Prostate gland (tissue), 2 donors: ENCODE data around the gene SNX7. TPM values are rescaled to one million over a fixed set of nuclear protein-coding genes. Genes with fewer than 3 reads are reported as not detected.

ENCODE experiments used
- DNase-seq: peaks from one replicate; pipeline ENCODE4 v3.0.0-alpha.2; 2019; ENCODE audit warnings: low spot score
- H3K27ac ChIP-seq, 2 donors: fragments of 200-600 bp; sonication (generic); 2 replicates each; pipeline ENCODE4 v1.5.1; 2017 to 2019
- H3K27me3 ChIP-seq: fragments of 200-600 bp; sonication (generic); replicated peaks from 2 replicates; pipeline ENCODE4 v1.5.1; 2019; ENCODE audit not compliant: insufficient read depth
- H3K36me3 ChIP-seq, 2 donors: fragments of 200-600 bp; sonication (generic); 1 replicate in 1 of 2; 2 replicates in 1 of 2; pipeline versions ENCODE4 v1.5.1 to v1.8.1; 2017 to 2019
- H3K4me1 ChIP-seq: fragments of 200-600 bp; sonication (generic); replicated peaks from 2 replicates; pipeline ENCODE4 v1.5.1; 2019
- H3K4me3 ChIP-seq, 2 donors: fragments of 200-600 bp; sonication (generic); 2 replicates each; pipeline ENCODE4 v1.5.1; 2017 to 2019
- H3K9me3 ChIP-seq: fragments of 200-600 bp; sonication (generic); 2 replicates; pipeline ENCODE4 v1.5.1; 2017
- POLR2A ChIP-seq: fragments of 450-650 bp; IDR thresholded peaks from one replicate; pipeline ENCODE4 v1.6.1; 2016; ENCODE audit warnings: antibody characterized with exemption, mild to moderate bottlenecking
- POLR2AphosphoS5 ChIP-seq: sonication (generic); formaldehyde crosslinking; IDR thresholded peaks from one replicate; pipeline ENCODE4 v1.6.1; 2017; ENCODE audit warnings: antibody characterized with exemption
- WGBS: methylation state at CpG from one replicate; pipeline ENCODE4 v1.1.5; 2018; 5-methylcytosine and 5-hydroxymethylcytosine counted together
- intact Hi-C: fragments of 100-400 bp; cut with DNase I; formaldehyde crosslinking; loops from one replicate; pipeline ENCODE4 v1.14.2; 2022
- total RNA-seq, 2 donors: library from RNA; depleted of rRNA; stranded (reverse); fragments of >200 nt; gene quantifications; one replicate each; pipeline ENCODE4 v1.1.0, GENCODE V29; 2016
- TF ChIP-seq, protein P1 (sequence below), 4 experiments: fragments of 200-600 bp in 2 of 4; fragments of 450-650 bp in 2 of 4; sonication (generic) in 2 of 4; IDR thresholded peaks; 1 replicate in 3 of 4; 2 replicates in 1 of 4; pipeline ENCODE4 v1.5.1; 2016 to 2019; ENCODE audit warnings: antibody characterized with exemption in 4 of 4, mild to moderate bottlenecking in 2 of 4, moderate library complexity in 2 of 4

SNX7 gene
- total RNA-seq, 2 donors from 2014 or later = 19.4 to 32.9 TPM

DNA sequence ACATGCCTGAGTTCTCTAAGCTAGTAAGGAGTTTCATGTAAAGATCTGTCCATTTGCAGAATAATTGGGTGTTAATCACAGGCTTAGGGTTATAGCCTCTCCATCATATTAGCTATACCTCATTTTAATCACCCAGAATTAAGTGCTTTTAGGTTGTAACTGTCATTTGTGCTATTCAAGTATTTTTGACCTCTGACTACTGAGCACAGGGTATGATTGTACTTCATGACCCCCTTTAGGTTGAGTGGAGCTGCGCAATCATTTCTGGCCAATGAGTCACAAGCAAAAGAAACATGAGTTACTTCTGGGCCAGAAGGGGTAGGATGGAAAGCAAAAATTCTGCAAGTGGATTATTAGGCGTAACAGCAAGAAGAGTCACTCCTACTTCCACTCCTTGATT is 8.4 kb upstream of the SNX7 start:
- 94% methylated on average over 2 of the region's 2 CpGs for WGBS
- Histone ChIP-seq H3K27ac (no peak overlapping the region), H3K36me3 (no peaks in the 10 kb centered on the region), H3K9me3 (no peaks in the 10 kb centered on the region), H3K4me1 (no peaks in the 10 kb centered on the region), H3K4me3 (no peak overlapping the region), H3K27me3 (no peaks in the 10 kb centered on the region)
- DNase-seq = no peak
- intact Hi-C loops = no loop called here
- TF ChIP-seq POLR2A = no peak
- no peak for TF ChIP-seq POLR2AphosphoS5
- TF ChIP-seq, protein P1, sequence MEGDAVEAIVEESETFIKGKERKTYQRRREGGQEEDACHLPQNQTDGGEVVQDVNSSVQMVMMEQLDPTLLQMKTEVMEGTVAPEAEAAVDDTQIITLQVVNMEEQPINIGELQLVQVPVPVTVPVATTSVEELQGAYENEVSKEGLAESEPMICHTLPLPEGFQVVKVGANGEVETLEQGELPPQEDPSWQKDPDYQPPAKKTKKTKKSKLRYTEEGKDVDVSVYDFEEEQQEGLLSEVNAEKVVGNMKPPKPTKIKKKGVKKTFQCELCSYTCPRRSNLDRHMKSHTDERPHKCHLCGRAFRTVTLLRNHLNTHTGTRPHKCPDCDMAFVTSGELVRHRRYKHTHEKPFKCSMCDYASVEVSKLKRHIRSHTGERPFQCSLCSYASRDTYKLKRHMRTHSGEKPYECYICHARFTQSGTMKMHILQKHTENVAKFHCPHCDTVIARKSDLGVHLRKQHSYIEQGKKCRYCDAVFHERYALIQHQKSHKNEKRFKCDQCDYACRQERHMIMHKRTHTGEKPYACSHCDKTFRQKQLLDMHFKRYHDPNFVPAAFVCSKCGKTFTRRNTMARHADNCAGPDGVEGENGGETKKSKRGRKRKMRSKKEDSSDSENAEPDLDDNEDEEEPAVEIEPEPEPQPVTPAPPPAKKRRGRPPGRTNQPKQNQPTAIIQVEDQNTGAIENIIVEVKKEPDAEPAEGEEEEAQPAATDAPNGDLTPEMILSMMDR (IDR thresholded peaks at IDR 0.05) = no peak

DNA sequence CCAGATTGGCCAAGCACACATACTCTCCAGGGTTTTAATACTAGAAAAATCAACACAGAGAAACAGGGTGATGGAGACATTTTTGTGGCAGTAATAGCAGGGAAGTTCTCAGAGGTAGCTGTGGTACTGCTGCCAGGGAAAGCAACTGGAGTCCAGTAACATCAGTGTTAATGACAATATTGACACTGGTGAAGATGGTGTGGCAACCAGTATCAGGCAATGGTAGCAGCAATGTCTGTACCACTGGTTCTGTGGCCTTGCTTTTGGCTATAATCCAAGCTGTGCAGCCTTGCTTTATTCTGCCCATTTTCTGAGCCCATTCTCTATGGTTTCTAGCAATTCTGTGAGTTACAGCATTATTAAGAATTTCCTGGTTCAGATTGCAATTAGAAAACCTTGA is 1.6 kb upstream of the SNX7 start:
- Histone ChIP-seq H3K36me3 (no peaks in the 10 kb centered on the region), H3K27ac (no peak overlapping the region), H3K27me3 (no peaks in the 10 kb centered on the region), H3K9me3 (no peaks in the 10 kb centered on the region), H3K4me3 (no peak overlapping the region), H3K4me1 (no peaks in the 10 kb centered on the region)
- intact Hi-C loops = no loop called here
- TF ChIP-seq POLR2AphosphoS5 = no peak
- no peak for TF ChIP-seq POLR2A
- TF ChIP-seq, protein P1 (IDR thresholded peaks at IDR 0.05) = no peak
- no peak for DNase-seq

DNA sequence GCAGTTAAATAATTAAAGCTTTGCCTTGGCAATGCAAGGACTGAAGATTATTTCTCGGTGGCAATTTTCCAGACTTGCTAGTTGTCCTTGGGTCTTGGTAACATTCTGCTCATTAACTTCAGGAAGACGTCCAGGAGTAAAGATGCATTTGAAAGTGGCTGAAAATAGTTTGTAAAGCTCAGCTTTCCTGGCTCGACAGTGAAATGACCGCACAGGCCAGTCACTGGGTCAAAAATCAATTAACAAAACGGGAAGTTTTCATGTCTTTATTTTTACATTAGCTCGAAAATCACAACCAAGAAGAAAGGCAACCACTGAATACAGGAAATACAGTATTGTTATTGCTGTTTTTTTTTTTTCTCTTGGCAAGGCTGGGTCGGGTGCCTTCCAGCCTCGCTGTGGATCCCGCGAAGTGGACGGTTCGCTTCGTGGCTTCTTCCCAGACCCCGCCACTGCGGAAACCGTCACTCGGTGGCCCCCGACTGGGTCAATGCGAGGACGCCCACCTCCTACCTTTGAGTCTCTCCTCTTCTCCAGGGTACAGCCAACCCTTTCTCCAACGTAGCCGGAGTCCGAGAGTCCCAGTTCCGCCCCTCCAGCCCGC is 479 bp upstream of the SNX7 start:
- intact Hi-C loops = no loop called here
- TF ChIP-seq, protein P1 (IDR thresholded peaks at IDR 0.05) = no peak
- TF ChIP-seq POLR2A (no peak), POLR2AphosphoS5 (no peak)
- no peaks in the 10 kb centered on the region for H3K36me3 ChIP-seq
- no peak for DNase-seq
- peak overlapping the region; percentile 78 to 83 for H3K27ac ChIP-seq
- H3K4me3 ChIP-seq = peak overlapping the region; percentile 65 to 69
- H3K4me1 ChIP-seq = no peaks in the 10 kb centered on the region
- 2% methylated on average over 25 of the region's 25 CpGs for WGBS
- no peaks in the 10 kb centered on the region for H3K9me3 ChIP-seq
- H3K27me3 ChIP-seq = no peaks in the 10 kb centered on the region

DNA sequence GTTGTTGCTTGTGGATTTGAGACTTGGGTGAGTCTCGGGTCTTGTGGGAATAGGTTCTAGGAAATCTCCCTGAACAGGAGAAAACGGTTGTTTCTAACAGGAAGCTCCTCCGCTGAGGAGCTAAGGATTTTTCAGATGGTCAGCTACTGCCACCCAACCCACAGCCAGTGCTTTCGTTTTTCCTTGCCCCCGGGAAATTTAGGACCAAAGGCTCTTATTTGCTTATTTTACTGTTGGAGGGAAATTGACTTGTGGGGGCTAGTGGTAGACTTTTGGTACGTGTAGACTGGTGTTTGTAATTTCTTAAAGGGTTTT is 792 bp downstream of the SNX7 start:
- Histone ChIP-seq H3K4me1 (no peaks in the 10 kb centered on the region), H3K9me3 (no peaks in the 10 kb centered on the region), H3K4me3 (peak overlapping the region; percentile 65 to 69), H3K27ac (peak overlapping the region; percentile 78 to 83), H3K36me3 (no peaks in the 10 kb centered on the region), H3K27me3 (no peaks in the 10 kb centered on the region)
- DNase-seq = no peak
- WGBS = 0% methylated on average over 6 of the region's 6 CpGs
- intact Hi-C loops = no loop called here
- TF ChIP-seq POLR2A (no peak), POLR2AphosphoS5 (peak; percentile 8)
- TF ChIP-seq, protein P1 (IDR thresholded peaks at IDR 0.05) = no peak

DNA sequence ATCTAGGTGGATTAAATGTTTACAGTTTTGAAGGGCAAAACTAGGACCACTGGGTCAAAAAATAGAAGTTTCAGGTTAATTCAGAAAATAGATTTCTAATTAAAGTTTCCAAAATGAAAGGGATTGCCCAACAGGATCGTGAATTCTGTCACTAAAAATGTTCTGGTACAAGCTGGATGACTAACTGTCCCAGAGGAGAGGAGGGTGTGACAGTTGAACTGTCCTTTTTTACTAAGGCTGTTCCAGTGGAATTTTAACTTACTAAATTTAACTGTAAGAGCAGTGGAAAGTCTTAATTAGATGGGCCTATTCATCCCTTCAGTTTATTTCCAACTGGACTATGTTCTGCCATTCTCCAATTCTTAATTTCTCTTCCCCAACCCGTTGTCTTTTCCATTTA is 7.2 kb downstream of the SNX7 start:
- no peak overlapping the region for H3K27ac ChIP-seq
- no peaks in the 10 kb centered on the region for H3K27me3 ChIP-seq
- no peaks in the 10 kb centered on the region for H3K9me3 ChIP-seq
- no peak overlapping the region for H3K4me3 ChIP-seq
- no peak for DNase-seq
- TF ChIP-seq POLR2AphosphoS5 = no peak
- TF ChIP-seq, protein P1 (IDR thresholded peaks at IDR 0.05) = no peak
- no peak for TF ChIP-seq POLR2A
- no peaks in the 10 kb centered on the region for H3K4me1 ChIP-seq
- intact Hi-C loops = no loop called here
- 61% methylated on average over 2 of the region's 2 CpGs for WGBS
- no peaks in the 10 kb centered on the region for H3K36me3 ChIP-seq
